SKM-1 (cell line): ENCODE data around the gene ANAPC5.
A peak's percentile ranks its signal among the peaks of the same experiment; 100 is the strongest.
"Not testable (repeated sequence)": the region's sequence is repeated elsewhere in the genome, so short reads cannot be mapped to it uniquely, and the experiment has no call there.

ENCODE experiments used
- DNase-seq: peaks from one replicate; lab custom pipeline; 2025; ENCODE audit not compliant: unreplicated experiment; lab: John Stamatoyannopoulos, UW

ANAPC5 gene

GRCh38 chr12:121318121-121318520 is 34.1 kb downstream of the ANAPC5 start:
- DNase-seq, result no peak

- DNase-seq, result no peak
These were observed 37.8 kb downstream of the ANAPC5 start for GRCh38 chr12:121314431-121314830.

DNA sequence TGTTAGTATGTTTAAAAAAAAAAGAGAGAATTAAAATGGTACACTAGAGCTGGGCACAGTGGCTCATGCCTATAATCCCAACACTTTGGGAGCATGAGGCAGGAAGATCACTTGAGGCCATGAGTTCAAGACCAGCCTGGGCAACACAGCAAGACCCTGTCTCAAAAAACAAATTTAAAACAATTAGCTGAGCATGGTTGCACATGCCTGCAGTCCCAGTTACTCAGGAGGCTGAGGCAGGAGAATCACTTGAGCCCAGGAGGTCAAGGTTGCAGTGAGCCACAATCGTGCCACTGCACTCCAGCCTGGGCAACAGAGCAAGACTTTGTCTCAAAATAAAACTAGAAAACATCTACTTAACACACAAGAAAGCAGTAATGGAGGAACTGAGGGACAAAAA is 42.0 kb downstream of the ANAPC5 start:
- not testable (repeated sequence) for DNase-seq

DNA sequence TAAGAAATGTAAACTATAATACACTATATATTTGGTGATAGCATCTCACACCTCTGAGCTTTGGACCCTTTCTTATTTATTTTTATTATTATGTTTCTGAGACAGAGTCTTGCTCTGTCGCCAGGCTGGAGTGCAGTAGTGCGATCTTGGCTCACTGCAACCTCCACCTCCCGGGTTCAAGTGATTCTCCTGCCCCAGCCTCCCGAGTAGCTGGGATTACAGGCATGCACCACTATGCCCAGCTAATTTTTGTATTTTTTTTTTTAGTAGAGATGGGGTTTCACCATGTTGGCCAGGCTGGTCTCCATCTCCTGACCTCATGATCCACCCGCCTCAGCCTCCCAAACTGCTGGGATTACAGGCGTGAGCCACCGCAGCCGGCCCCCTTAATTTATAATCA is 44.8 kb downstream of the ANAPC5 start:
- DNase-seq, result not testable (repeated sequence)

GRCh38 chr12:121304306-121304705 is 47.9 kb downstream of the ANAPC5 start:
- no peak for DNase-seq

- no peak for DNase-seq
These were observed 50.3 kb downstream of the ANAPC5 start for GRCh38 chr12:121301876-121302275.

DNA sequence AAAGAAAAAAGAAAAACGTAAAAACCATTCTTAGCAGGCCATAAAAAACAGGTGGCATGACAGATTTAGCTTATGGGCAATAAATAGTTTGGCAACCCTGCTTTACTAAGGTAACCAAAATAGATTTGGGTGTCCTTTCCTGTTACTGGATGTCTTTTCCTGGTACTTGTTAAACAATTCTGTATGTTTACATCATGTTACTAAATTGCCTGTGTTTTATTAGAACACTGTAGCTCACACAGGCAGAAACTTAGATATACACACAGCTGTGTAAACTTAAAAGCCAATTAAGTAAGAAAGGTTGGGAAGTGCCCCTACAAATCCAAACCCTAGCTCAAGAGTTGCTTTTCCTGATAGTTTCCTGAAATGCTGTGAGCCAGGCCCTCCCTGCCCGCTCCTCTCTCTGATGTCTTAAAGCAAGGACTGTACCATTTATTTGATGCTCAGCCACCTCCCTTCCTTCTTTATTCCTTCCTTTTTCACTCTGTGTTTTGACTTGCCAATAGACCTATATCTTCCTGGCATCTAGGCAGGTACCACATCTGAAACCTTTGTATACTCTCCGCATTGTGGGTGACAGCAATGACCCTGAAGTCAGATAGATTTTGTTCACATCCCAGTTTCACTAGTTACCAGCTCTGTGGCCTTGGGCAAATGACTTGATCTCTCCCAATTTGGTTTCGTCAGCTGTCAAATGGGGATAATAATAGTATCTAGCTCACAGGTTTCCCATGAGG is 52.0 kb downstream of the ANAPC5 start:
- no peak for DNase-seq

DNA sequence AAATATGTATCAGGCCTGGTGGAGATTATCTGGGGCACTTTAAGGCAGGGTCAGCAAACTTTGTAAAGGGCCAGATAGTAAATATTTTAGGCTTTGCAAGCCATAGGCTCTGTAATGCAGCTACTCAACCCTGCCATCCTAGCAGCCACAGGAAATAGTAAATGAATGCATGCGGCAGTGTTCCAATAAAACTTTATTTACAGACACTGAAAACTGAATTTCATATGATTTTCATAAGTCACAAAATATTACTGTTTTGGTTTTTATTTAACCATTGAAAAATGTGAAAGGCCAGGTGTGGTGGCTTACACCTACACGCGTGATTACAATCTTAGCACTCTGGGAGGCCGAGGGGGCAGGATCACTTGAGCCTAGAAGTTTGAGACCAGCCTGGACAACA is 52.5 kb downstream of the ANAPC5 start:
- no peak for DNase-seq

GRCh38 chr12:121298411-121298810 is 53.8 kb downstream of the ANAPC5 start:
- not testable (repeated sequence) for DNase-seq

DNA sequence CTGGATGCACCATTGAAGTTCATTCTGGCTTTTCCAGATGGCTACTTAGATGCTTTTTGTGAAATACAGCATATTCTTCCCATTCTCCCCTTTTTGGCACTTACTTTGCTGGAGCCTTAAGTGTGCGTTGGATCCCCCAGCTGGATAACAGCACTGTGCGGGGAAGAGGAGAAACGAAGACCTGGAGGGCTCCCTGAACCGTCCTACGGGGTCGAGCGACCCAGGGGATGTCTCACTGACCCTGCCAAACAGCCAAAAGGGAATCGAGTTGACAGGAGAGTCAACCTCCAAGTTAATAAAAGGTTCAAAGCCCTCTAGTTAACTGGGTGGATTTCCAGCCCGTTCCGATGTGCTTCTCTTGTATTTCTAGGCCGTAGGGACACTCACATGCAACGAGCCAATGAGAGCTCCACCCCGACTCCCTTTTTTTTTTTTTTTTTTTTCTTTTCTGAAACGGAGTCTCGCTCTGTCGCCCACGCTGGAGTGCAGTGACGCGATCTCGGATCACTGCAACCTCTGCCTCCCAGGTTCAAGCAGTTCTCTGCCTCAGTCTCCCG is 54.7 kb downstream of the ANAPC5 start:
- DNase-seq, result no peak

- DNase-seq, result peak; percentile 27
These were observed 55.4 kb downstream of the ANAPC5 start, which contains the start of gene CAMKK2 for GRCh38 chr12:121296618-121297434. CAMKK2 (minus strand) TSS chr12:121296709; CDS start chr12:121274526, 22,183 bp downstream.

DNA sequence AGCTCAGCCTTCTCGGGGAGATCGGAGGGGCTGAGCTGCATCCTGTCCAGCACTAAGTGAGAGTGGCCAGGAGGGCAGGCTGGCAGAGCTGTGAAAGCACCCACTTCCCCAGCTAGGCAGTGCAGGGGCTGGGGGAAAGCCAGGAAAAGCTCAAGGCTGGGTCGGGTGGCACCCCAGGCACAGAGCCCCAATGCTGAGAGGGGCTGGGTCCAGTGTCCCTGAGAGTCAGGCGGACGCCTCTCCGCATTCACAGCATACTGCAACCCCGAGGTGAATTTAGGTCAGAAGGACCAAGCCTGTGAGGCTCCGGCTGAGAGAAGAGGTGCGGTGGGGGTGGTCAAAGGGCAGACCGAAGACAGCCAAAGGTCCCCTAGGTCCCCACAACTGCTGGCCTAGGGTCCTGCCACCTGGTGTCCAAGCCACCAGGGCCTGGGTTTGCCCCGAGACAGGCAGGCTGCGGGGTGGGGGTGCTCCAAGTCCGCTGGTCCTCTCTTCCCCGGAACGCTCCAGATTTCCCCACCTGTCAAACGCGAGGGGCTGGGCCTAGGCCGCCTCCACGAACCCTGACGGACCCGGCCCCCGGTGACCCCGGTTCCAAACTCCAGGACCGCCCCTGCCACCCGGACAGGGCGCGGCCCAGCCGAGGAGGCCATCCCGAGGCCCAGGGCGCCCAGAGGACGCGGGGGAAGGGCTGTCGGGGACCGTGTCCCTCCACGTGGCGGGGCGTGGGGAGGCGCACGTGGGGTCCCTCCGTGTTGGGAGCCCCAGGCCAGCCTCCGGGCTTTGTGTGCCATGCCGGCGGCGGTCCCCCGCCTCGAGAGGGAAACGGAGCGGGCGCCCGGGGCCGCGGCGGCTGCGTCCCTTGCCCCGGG is 56.2 kb downstream of the ANAPC5 start:
- no peak for DNase-seq

- DNase-seq, result no peak
These were observed 57.0 kb downstream of the ANAPC5 start for GRCh38 chr12:121295116-121295745.

DNA sequence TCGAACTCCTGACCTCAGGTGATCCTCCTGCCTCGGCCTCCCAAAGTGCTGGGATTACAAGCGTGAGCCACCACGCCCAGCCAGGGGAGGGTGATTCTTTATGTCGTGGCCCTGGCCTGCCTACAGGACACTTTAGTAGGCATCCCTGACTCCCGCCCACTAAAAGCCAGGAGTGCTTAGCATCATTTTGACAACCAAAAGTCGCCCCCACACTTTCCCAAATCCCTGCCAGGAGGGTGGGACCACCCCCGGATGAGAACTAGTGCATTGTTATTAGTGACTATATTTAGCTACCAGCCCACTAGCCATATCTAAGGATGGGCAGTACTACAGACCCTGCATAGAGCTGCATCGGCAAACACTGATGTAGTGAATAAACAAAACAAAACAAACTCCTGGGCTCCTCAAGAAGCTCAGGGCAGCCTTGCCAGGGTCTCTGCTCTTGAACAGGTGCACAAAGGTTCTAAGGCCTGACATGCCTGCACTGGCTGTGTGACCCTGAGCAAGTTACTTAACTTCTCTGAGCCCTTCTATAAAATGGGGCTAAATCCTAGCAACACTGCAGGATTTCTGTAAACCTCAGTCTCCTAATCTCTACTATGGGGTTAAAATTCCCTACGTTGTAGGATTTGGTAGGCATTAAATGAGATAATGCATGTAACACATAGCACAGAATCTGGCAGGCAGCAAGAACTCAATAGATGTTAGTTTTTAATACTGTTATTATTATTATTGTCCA is 57.9 kb downstream of the ANAPC5 start:
- DNase-seq, result no peak

- DNase-seq, result no peak
These were observed 58.6 kb downstream of the ANAPC5 start for GRCh38 chr12:121293603-121294002.

DNA sequence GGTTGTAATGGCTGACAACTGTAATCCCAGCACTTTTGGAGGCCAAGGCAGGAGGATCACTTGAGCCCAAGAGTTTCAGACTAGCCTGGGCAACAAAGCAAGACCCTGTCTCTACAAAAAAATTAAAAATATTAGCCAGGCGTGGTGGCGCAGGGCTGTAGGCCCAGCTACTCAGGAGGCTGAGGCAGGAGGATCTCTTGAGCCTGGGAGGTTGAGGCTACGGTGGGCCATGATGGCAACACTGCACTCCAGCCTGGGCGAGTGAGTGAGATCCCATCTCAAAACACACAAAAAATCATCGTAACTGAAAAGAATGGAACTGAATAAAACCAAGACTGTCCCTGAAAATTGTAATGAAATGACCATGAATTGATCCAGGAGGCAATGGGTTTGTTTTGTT is 61.8 kb downstream of the ANAPC5 start:
- no peak for DNase-seq

DNA sequence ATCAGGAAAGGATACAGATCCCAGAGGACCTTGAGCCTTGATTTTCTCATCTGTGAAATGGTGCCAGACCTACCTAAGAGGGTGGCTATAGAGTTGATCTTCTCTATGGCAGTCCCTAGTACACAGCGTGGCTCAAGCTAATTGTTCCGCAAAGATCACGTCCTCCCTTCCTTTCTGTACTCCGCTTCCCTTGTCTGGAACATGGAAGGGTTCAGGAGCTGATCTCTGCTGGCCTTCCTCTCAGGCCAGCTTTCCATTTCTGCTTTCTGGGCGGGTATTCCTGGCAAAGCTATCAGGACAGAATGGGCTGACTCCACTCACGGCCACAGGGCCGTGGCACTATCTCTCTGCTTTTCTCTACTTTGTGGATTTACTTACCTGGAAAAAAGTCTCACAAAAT is 62.2 kb downstream of the ANAPC5 start:
- no peak for DNase-seq

GRCh38 chr12:121288986-121289385 is 63.2 kb downstream of the ANAPC5 start:
- no peak for DNase-seq

DNA sequence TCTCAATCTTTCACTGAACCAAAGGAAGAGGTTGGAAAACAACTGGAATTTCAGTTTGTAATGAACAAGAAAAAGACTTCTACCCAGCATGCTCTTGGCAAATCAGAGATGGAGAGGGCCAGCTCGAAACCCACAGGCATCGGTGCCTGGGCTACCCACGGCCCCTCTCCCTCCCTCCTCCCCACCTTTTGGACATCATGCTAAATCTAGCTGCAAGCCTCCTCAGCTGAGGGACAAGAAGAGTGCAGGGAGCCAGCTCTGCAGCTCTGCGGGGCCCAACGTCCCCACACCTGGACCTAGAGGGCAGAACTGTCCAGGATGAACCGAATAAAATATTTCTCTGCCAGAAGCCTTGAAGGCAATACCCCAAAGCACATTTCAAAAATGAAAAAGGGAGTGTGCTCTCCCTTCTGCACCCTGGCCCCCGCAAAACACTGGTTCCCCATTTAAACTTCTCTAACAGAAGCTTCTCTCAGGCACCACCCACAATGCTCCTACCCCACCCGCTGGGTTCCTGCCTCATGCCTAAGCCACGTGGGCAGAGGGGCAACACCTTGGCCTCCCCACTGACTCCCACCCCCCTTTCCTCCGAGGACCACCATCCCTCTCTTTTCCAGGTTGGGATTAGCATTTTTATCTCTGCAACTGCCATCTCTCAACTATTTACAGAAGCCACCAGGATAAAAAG is 63.9 kb downstream of the ANAPC5 start:
- DNase-seq, result no peak
